HEK293 (cell line): ENCODE results near the gene SAC3D1.

ENCODE experiments used
- KLF10 ChIP-seq: fragments of 450-650 bp; IDR thresholded peaks from 2 replicates; pipeline ENCODE4 v1.5.1; 2018; ENCODE audit warnings: missing biosample characterization, mild to moderate bottlenecking, missing genetic modification characterization
- KLF9 ChIP-seq: fragments of 450-650 bp; formaldehyde crosslinking; IDR thresholded peaks from 2 replicates; pipeline ENCODE4 v1.5.1; 2016; ENCODE audit warnings: missing biosample characterization, missing genetic modification characterization, low read depth
- YY1 ChIP-seq: fragments of 450-650 bp; formaldehyde crosslinking; IDR thresholded peaks from 2 replicates; pipeline ENCODE4 v1.5.1; 2018; ENCODE audit warnings: missing biosample characterization, missing genetic modification characterization
- ZNF639 ChIP-seq: fragments of 450-650 bp; formaldehyde crosslinking; IDR thresholded peaks from 2 replicates; pipeline ENCODE4 v1.5.1; 2016; ENCODE audit warnings: missing biosample characterization, missing genetic modification characterization
- TF ChIP-seq, protein P1 (sequence below): fragments of 450-650 bp; formaldehyde crosslinking; IDR thresholded peaks from 2 replicates; pipeline ENCODE4 v1.5.1; 2016; ENCODE audit warnings: missing biosample characterization, missing genetic modification characterization

DNA sequence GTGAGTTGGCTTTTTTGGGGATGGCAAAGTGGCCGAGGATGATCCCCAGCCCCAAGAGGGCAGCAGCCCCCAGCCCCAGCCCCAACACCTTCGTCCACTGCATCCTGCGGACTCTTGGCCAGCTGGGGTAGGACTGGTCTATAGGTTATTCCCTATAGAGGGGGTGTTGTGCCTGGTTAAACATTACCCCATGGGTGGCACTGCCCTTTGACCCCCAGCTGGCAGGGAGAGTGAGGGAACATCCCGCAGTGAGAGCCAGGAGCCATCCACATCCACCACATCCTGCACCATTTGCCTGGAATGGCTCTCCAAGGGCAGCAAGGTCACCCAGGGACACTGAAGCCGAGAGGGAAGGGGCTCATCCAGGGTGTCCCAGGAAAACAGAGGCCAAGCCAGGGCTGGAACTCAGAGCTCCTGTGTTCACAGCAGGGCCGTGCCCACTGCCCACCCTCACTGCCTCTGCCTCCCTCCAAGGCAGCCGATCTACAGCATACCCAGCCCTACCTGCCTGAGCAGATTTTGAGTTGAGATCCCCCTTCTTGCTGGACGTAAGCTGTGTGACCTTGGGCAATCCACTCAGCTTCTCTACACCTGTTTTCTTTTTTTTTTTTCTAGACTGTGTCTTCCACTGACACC is 17.5 kb downstream of the SAC3D1 start, which contains the start of gene NAALADL1:
- TF ChIP-seq KLF9 (tag by site-specific recombination): no peak
- TF ChIP-seq, protein P1, sequence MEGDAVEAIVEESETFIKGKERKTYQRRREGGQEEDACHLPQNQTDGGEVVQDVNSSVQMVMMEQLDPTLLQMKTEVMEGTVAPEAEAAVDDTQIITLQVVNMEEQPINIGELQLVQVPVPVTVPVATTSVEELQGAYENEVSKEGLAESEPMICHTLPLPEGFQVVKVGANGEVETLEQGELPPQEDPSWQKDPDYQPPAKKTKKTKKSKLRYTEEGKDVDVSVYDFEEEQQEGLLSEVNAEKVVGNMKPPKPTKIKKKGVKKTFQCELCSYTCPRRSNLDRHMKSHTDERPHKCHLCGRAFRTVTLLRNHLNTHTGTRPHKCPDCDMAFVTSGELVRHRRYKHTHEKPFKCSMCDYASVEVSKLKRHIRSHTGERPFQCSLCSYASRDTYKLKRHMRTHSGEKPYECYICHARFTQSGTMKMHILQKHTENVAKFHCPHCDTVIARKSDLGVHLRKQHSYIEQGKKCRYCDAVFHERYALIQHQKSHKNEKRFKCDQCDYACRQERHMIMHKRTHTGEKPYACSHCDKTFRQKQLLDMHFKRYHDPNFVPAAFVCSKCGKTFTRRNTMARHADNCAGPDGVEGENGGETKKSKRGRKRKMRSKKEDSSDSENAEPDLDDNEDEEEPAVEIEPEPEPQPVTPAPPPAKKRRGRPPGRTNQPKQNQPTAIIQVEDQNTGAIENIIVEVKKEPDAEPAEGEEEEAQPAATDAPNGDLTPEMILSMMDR (tag by site-specific recombination): no peak
- no peak for TF ChIP-seq KLF10 (tag by site-specific recombination)
- TF ChIP-seq YY1: no peak
- no peak for TF ChIP-seq ZNF639 (tag by site-specific recombination)
